AG10803 (cell line): Measurements from ENCODE around the gene ZBP1.

Source experiments
- DNase-seq: peaks from one replicate; pipeline ENCODE4 v3.0.0; 2010; ENCODE audit warnings: low read depth
- H3K4me3 ChIP-seq: 2 replicates; pipeline ENCODE4 v1.5.1; 2011; ENCODE audit warnings: mild to moderate bottlenecking, low read length, control low read depth
- CTCF ChIP-seq: conservative IDR thresholded peaks from 2 replicates; pipeline ENCODE4 v1.5.1; 2011; ENCODE audit warnings: mild to moderate bottlenecking, low read length, control low read depth, inconsistent platforms

ZBP1 gene

GRCh38 chr20:57620274-57620990 lies at the start of gene ZBP1:
Gene ZBP1, minus strand, starts transcription at chr20:57620426. Its CDS starts 131 bp downstream, at chr20:57620295.
- DNase-seq: no peak
- TF ChIP-seq CTCF: no peak
- H3K4me3 ChIP-seq: no peak within 1 kb of the TSS

GRCh38 chr20:57669632-57670031 lies 49.4 kb upstream of the ZBP1 start:
- DNase-seq: no peak
- H3K4me3 ChIP-seq: no peak overlapping the region
- no peak for TF ChIP-seq CTCF

- no peak for TF ChIP-seq CTCF
- H3K4me3 ChIP-seq: no peak overlapping the region
- no peak for DNase-seq
Measured at GRCh38 chr20:57667924-57668782, 47.9 kb upstream of the ZBP1 start.

- H3K4me3 ChIP-seq: no peak overlapping the region
- no peak for TF ChIP-seq CTCF
- DNase-seq: no peak
Measured at GRCh38 chr20:57667388-57667787, 47.2 kb upstream of the ZBP1 start.

GRCh38 chr20:57666834-57667157 lies 46.6 kb upstream of the ZBP1 start:
- DNase-seq: no peak
- TF ChIP-seq CTCF: no peak
- H3K4me3 ChIP-seq: no peak overlapping the region

GRCh38 chr20:57666106-57666833 lies 46.0 kb upstream of the ZBP1 start:
- TF ChIP-seq CTCF: no peak
- H3K4me3 ChIP-seq: no peak overlapping the region
- DNase-seq: no peak
